ENCODE data around the gene JAKMIP3. TPM values are rescaled to one million over a fixed set of nuclear protein-coding genes. Genes with fewer than 3 reads are reported as not detected.

Gene JAKMIP3
- total RNA-seq, 1 experiment from 2014 or later = 0.07 TPM

DNA sequence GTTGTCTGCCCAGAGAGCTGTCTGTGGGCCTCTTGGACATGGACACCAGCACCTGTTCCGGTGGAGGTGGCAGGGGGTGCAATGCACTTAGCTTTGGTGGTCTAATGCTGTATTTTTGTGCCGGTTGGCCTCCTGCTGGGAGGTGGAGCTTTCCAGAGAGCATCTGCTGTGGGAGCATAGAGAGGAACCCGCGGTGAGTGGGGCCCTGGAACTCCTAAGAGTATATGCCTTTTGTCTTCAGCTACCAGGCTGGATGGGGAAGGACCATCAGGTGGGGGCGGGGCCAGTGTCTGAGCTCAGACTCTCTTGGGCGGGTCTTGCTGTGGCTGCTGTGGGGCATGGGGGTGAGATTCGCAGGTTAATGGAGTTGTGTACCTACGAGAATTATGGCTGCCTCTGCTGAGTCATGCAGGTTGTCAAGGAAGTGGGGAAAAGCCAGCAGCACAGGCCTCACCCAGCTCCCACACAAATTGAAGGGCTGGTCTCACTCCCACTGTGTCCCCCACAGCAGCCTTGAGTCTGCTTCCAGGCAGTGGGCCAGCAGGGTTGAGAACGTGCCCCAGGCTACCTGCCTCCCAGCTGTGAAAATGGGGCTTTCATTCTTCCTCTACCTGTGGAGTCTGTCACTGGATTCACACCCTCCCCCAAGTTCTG lies 29.0 kb downstream of the JAKMIP3 start:
- Histone ChIP-seq H3K36me3 (ENCODE audit: insufficient read depth, low read length) (no peaks in the 10 kb centered on the region), H3K27me3 (ENCODE audit: low read length) (no peaks in the 10 kb centered on the region), H3K79me2 (ENCODE audit: low read length) (no peaks in the 10 kb centered on the region), H3K4me1 (ENCODE audit: low read length) (no peaks in the 10 kb centered on the region), H3K27ac (ENCODE audit: low read length) (no peak overlapping the region), H3K4me2 (ENCODE audit: low read depth, low read length, poor library complexity, severe bottlenecking) (no peak overlapping the region), H3K9me3 (ENCODE audit: low read length) (no peaks in the 10 kb centered on the region), H3K4me3 (ENCODE audit: low read length) (no peak overlapping the region), H4K20me1 (ENCODE audit: insufficient read depth, low read depth, low read length) (no peaks in the 10 kb centered on the region), H3K9me2 (replicated peaks; ENCODE audit: insufficient read depth, low read length) (no peaks in the 10 kb centered on the region), H3K9ac (ENCODE audit: low read length) (no peak overlapping the region), H2AFZ (ENCODE audit: low read length) (no peak overlapping the region)
- DNase-seq = no peak

GRCh38 chr10:132095403-132096113 lies 29.8 kb downstream of the JAKMIP3 start:
- Histone ChIP-seq H3K4me2 (ENCODE audit: low read depth, low read length, poor library complexity, severe bottlenecking) (no peak overlapping the region), H3K27me3 (ENCODE audit: low read length) (no peaks in the 10 kb centered on the region), H3K27ac (ENCODE audit: low read length) (no peak overlapping the region), H2AFZ (ENCODE audit: low read length) (no peak overlapping the region), H3K9me3 (ENCODE audit: low read length) (no peaks in the 10 kb centered on the region), H3K36me3 (ENCODE audit: insufficient read depth, low read length) (no peaks in the 10 kb centered on the region), H3K9ac (ENCODE audit: low read length) (no peak overlapping the region), H3K4me3 (ENCODE audit: low read length) (no peak overlapping the region), H3K9me2 (replicated peaks; ENCODE audit: insufficient read depth, low read length) (no peaks in the 10 kb centered on the region), H3K79me2 (ENCODE audit: low read length) (no peaks in the 10 kb centered on the region), H3K4me1 (ENCODE audit: low read length) (no peaks in the 10 kb centered on the region), H4K20me1 (ENCODE audit: insufficient read depth, low read depth, low read length) (no peaks in the 10 kb centered on the region)
- no peak for DNase-seq

DNA sequence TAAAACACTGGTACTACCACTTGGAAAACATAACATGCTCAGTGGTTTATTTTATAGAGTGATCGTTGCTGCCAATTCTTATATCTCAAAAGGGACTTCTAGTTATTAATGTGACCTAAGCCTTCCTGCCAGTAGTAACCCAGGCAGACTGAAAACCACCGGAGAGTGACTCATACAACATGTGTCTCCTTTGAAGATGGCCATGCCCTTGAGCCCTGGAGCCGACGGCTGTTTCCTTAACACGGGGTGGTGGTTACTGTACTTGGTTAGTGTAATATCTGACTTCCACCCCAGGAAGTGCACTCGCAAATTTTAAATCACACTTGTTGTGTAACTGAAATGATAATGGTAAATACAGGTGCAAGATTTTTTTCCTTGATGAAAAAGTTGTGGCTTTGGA lies 30.5 kb downstream of the JAKMIP3 start:
- no peaks in the 10 kb centered on the region for H3K9me2 ChIP-seq (replicated peaks; ENCODE audit: insufficient read depth, low read length)
- H3K36me3 ChIP-seq (ENCODE audit: insufficient read depth, low read length) = no peaks in the 10 kb centered on the region
- H3K9ac ChIP-seq (ENCODE audit: low read length) = no peak overlapping the region
- no peaks in the 10 kb centered on the region for H3K79me2 ChIP-seq (ENCODE audit: low read length)
- no peak overlapping the region for H3K4me3 ChIP-seq (ENCODE audit: low read length)
- no peaks in the 10 kb centered on the region for H4K20me1 ChIP-seq (ENCODE audit: insufficient read depth, low read depth, low read length)
- no peaks in the 10 kb centered on the region for H3K27me3 ChIP-seq (ENCODE audit: low read length)
- no peak overlapping the region for H3K27ac ChIP-seq (ENCODE audit: low read length)
- H2AFZ ChIP-seq (ENCODE audit: low read length) = no peak overlapping the region
- H3K9me3 ChIP-seq (ENCODE audit: low read length) = no peaks in the 10 kb centered on the region
- H3K4me1 ChIP-seq (ENCODE audit: low read length) = no peaks in the 10 kb centered on the region
- H3K4me2 ChIP-seq (ENCODE audit: low read depth, low read length, poor library complexity, severe bottlenecking) = no peak overlapping the region
- DNase-seq = peak; percentile 28

GRCh38 chr10:132096863-132097478 lies 31.2 kb downstream of the JAKMIP3 start:
- Histone ChIP-seq H3K4me1 (ENCODE audit: low read length) (no peaks in the 10 kb centered on the region), H3K9ac (ENCODE audit: low read length) (no peak overlapping the region), H2AFZ (ENCODE audit: low read length) (no peak overlapping the region), H3K36me3 (ENCODE audit: insufficient read depth, low read length) (no peaks in the 10 kb centered on the region), H3K79me2 (ENCODE audit: low read length) (no peaks in the 10 kb centered on the region), H3K27ac (ENCODE audit: low read length) (no peak overlapping the region), H3K9me2 (replicated peaks; ENCODE audit: insufficient read depth, low read length) (no peaks in the 10 kb centered on the region), H3K4me3 (ENCODE audit: low read length) (no peak overlapping the region), H3K4me2 (ENCODE audit: low read depth, low read length, poor library complexity, severe bottlenecking) (no peak overlapping the region), H3K9me3 (ENCODE audit: low read length) (no peaks in the 10 kb centered on the region), H4K20me1 (ENCODE audit: insufficient read depth, low read depth, low read length) (no peaks in the 10 kb centered on the region), H3K27me3 (ENCODE audit: low read length) (no peaks in the 10 kb centered on the region)
- DNase-seq = no peak

GRCh38 chr10:132097609-132098377 lies 32.0 kb downstream of the JAKMIP3 start:
- Histone ChIP-seq H4K20me1 (ENCODE audit: insufficient read depth, low read depth, low read length) (no peaks in the 10 kb centered on the region), H3K4me2 (ENCODE audit: low read depth, low read length, poor library complexity, severe bottlenecking) (no peak overlapping the region), H3K4me3 (ENCODE audit: low read length) (no peak overlapping the region), H3K9ac (ENCODE audit: low read length) (no peak overlapping the region), H3K9me3 (ENCODE audit: low read length) (no peaks in the 10 kb centered on the region), H3K27ac (ENCODE audit: low read length) (no peak overlapping the region), H3K36me3 (ENCODE audit: insufficient read depth, low read length) (no peaks in the 10 kb centered on the region), H2AFZ (ENCODE audit: low read length) (no peak overlapping the region), H3K79me2 (ENCODE audit: low read length) (no peaks in the 10 kb centered on the region), H3K4me1 (ENCODE audit: low read length) (no peaks in the 10 kb centered on the region), H3K9me2 (replicated peaks; ENCODE audit: insufficient read depth, low read length) (no peaks in the 10 kb centered on the region), H3K27me3 (ENCODE audit: low read length) (no peaks in the 10 kb centered on the region)
- no peak for DNase-seq

DNA sequence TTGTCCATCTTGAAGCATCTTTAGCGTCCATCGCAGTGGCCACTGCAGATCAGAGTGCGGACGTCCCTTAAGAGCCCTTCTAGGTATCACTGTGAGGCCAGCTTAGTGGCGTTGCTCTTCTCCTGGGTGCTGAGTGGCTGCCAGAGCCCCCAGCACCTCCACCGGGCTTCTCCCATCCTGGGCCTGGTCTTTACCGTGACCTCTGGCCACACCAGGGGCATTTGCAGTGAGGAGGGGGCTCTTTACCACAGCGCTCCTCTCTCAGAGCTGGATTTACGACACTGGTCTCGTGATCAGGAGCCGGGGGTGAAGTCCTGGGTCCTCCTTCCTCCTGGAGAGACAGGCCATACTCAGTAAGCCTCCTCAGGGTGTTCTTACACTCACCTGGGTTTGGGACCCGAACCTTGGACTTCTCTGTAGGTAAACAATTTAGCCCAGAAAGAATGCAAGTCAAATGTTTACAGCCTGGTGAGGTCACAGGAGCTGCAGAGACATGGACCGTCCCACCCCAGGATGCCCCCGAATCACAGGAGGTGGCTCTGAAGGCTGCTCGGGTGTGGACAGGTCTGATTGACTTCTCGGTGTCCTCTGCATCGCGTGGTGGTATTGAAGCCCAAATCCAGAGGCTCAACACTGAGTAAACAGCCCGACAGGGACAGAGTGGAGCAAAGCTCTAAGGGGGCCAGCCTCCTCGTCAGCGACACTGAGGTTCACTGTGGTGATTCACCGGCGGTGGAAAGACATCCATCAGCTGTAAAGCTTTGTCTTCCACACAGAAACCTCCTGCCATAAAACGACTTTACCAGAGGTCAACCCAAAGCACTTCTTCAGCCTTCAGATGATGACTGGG lies 33.0 kb downstream of the JAKMIP3 start:
- no peak overlapping the region for H3K4me2 ChIP-seq (ENCODE audit: low read depth, low read length, poor library complexity, severe bottlenecking)
- no peaks in the 10 kb centered on the region for H4K20me1 ChIP-seq (ENCODE audit: insufficient read depth, low read depth, low read length)
- no peak overlapping the region for H2AFZ ChIP-seq (ENCODE audit: low read length)
- no peaks in the 10 kb centered on the region for H3K9me3 ChIP-seq (ENCODE audit: low read length)
- H3K36me3 ChIP-seq (ENCODE audit: insufficient read depth, low read length) = no peaks in the 10 kb centered on the region
- no peaks in the 10 kb centered on the region for H3K27me3 ChIP-seq (ENCODE audit: low read length)
- no peaks in the 10 kb centered on the region for H3K79me2 ChIP-seq (ENCODE audit: low read length)
- DNase-seq = no peak
- no peaks in the 10 kb centered on the region for H3K9me2 ChIP-seq (replicated peaks; ENCODE audit: insufficient read depth, low read length)
- no peak overlapping the region for H3K9ac ChIP-seq (ENCODE audit: low read length)
- no peak overlapping the region for H3K4me3 ChIP-seq (ENCODE audit: low read length)
- H3K27ac ChIP-seq (ENCODE audit: low read length) = no peak overlapping the region
- no peaks in the 10 kb centered on the region for H3K4me1 ChIP-seq (ENCODE audit: low read length)

DNA sequence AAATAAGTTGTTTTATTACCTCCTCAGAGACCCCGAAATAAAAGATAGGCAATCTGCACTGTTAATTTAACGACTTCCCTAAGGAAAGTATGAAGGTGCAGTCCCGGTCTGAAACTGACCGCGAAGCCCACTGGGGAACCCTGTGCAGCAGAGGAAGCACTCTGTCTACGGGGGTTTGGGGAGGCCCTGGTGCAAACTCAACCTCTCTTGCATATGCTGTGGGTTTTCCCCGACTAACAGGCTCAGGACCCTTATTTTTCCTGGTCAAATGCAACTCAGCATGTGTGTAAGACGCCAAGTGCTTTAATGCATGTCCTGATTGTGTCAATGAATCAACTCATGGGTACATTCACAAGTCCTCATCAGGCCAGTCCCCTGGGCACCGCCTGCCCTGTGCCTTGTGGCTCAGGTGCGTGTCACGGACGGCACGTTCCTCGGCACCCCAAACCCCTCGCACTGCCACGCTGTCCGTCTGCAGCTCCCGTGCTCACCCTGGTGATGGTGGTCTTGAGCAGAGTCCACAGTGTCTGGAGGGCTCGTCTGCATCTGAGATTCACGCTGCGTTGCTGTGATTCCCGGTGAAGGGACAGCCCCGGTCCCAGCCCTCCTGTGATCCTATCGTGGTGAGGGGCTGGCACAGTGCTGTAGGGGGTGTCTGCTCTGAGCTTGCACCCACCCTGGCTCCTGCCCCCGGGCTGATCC lies 33.8 kb downstream of the JAKMIP3 start:
- Histone ChIP-seq H3K9ac (ENCODE audit: low read length) (no peak overlapping the region), H3K36me3 (ENCODE audit: insufficient read depth, low read length) (no peaks in the 10 kb centered on the region), H3K4me1 (ENCODE audit: low read length) (no peaks in the 10 kb centered on the region), H2AFZ (ENCODE audit: low read length) (no peak overlapping the region), H3K4me2 (ENCODE audit: low read depth, low read length, poor library complexity, severe bottlenecking) (no peak overlapping the region), H3K27ac (ENCODE audit: low read length) (no peak overlapping the region), H3K4me3 (ENCODE audit: low read length) (no peak overlapping the region), H3K79me2 (ENCODE audit: low read length) (no peaks in the 10 kb centered on the region), H3K27me3 (ENCODE audit: low read length) (no peaks in the 10 kb centered on the region), H3K9me3 (ENCODE audit: low read length) (no peaks in the 10 kb centered on the region), H4K20me1 (ENCODE audit: insufficient read depth, low read depth, low read length) (no peaks in the 10 kb centered on the region), H3K9me2 (replicated peaks; ENCODE audit: insufficient read depth, low read length) (no peaks in the 10 kb centered on the region)
- no peak for DNase-seq

Measured in Karpas-422 (cell line).